Measurements from ENCODE around the gene CCDC182. TPM values are rescaled to one million over a fixed set of nuclear protein-coding genes. Genes with fewer than 3 reads are reported as not detected.

The CCDC182 gene
- polyA plus RNA-seq, 6 donors from 2014 or later, result not detected

DNA sequence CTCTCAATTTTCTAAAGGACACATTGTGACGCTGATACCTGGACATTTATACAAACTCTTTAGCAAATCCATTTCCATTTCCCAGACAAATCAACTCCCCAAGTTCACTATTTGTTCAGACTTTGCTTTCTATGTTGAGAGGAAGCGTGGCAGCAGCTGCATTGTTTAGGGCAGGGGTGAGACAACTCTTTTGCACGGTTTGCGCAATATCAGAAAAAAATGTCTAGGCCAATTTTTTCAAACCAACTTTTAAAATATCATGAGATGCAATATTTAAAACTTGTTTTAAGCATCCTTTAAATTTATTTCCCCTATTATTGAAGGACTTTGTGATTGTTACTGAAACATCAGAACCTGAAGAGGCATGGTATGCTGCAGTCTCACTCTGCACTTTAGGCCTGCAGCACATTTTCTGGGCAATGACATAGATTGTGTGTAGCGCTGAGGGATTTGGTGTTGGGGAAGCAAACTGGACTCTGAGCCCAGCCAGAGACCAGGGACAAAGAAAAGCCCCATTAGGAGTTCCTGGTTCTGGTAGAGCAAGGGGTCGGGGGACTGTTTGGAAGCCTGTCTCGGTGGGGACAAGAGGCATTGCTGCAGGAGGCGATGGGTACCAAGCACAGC is 6.4 kb upstream of the CCDC182 start:
- H3K9me3 Mint-ChIP-seq, result no peaks in the 10 kb centered on the region
- DNase-seq (no peak), ATAC-seq (ENCODE audit: low read depth in 2 of 2) (no peak)
- no peak overlapping the region for H3K4me3 Mint-ChIP-seq
- peaks cover 4 to 19% (median 8%) of the 10 kb centered on the region in 3 donors for H3K27me3 Mint-ChIP-seq
- H3K36me3 Mint-ChIP-seq, result no peaks in the 10 kb centered on the region
- no peak overlapping the region for H3K27ac Mint-ChIP-seq
- H3K4me1 Mint-ChIP-seq, result peaks cover 3 to 7% (median 5%) of the 10 kb centered on the region in 3 donors

DNA sequence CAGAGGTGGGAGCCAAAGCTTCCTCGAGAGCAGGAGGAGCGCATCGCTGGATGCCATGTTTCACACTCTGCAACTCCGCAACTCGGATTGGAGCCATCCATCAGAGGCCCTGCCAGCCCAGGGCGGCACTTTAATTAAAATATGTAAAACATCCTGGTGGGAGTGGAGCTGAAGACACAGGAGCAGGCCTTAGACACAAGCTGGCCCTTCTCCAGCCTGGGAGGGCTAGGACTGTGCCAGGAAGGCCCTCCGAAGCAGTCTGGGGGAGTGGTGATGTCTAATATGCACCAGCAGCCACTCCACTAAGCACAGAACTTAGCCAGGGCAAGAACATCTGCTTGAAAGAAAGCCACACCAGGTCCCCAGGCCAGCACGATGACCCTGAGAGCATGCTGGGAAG is 5.8 kb upstream of the CCDC182 start:
- Mint-ChIP-seq H3K27ac (peak overlapping the region in 1 of 6 donors; percentile 54), H3K4me3 (no peak overlapping the region), H3K36me3 (no peaks in the 10 kb centered on the region), H3K27me3 (peaks cover 4 to 19% (median 8%) of the 10 kb centered on the region in 3 donors), H3K9me3 (no peaks in the 10 kb centered on the region), H3K4me1 (peaks cover 3 to 7% (median 5%) of the 10 kb centered on the region in 3 donors)
- ATAC-seq (ENCODE audit: low read depth in 2 of 2), result no peak
- DNase-seq, result no peak

DNA sequence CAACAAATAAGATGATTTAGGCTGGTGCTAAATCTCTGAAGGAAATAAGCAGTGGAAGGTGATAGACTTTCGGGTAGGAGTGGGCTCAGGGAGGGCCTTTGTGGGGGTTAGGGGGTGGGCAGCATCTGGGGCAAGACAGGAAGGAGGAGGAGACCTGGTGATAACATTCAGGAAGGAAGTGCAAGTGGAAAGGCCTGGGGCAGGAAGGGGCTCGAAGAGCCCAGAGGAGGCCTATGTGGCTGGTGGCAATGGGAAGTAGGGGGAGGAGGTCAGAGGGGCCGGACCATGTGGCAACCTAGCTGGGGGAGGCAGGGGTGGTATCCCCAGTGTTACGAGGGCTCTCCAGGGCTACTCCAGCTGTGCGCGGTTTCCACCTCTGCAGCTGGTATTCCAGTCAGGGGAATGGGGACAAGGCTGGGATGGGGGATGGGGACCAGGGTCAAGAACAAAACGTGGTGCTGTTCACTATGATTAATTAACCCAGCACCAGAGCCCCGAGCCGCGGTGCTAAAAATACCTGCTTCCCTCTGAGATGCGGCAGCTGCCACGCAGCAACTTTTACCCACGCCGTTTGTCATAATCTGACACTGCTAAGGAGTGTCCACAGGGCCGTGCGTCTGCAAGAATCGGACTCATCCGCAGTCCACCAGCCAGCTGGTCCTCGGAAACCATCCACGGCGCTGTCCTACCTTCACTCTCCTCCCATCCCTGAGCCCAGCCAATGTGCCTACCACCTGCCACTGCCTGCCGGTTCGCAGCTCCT is 5.2 kb upstream of the CCDC182 start:
- Mint-ChIP-seq H3K4me1 (peaks cover 3 to 8% (median 8%) of the 10 kb centered on the region in 3 donors), H3K27me3 (peaks cover 4 to 19% (median 8%) of the 10 kb centered on the region in 3 donors), H3K27ac (peak overlapping the region in 1 of 6 donors; percentile 13), H3K36me3 (no peaks in the 10 kb centered on the region), H3K4me3 (no peak overlapping the region), H3K9me3 (no peaks in the 10 kb centered on the region)
- ATAC-seq (ENCODE audit: low read depth in 2 of 2) (no peak), DNase-seq (no peak)

DNA sequence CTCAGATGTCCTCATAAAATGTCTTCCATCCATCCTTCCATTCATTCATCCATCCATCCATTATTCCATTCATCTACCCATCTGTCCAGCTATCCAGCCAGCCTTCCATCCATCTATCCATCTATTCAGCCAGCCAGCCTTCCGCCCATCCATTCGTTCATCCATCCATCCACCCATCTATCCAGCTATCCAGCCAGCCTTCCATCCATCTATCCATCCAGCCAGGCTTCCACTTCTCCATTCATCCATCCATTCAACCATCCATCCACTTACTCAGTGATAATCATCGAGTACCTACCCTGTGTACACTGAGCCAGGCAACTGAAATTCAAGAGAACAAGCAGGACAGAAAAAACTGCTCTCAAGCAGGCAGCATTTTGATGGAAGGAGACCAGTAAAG is 4.6 kb upstream of the CCDC182 start:
- Mint-ChIP-seq H3K4me3 (peak overlapping the region in 1 of 8 donors; percentile 46), H3K9me3 (no peaks in the 10 kb centered on the region), H3K4me1 (peaks cover 3 to 10% (median 9%) of the 10 kb centered on the region in 3 donors), H3K27ac (no peak overlapping the region), H3K27me3 (peaks cover 4 to 19% (median 8%) of the 10 kb centered on the region in 3 donors), H3K36me3 (no peaks in the 10 kb centered on the region)
- DNase-seq (no peak), ATAC-seq (ENCODE audit: low read depth in 2 of 2) (no peak)

DNA sequence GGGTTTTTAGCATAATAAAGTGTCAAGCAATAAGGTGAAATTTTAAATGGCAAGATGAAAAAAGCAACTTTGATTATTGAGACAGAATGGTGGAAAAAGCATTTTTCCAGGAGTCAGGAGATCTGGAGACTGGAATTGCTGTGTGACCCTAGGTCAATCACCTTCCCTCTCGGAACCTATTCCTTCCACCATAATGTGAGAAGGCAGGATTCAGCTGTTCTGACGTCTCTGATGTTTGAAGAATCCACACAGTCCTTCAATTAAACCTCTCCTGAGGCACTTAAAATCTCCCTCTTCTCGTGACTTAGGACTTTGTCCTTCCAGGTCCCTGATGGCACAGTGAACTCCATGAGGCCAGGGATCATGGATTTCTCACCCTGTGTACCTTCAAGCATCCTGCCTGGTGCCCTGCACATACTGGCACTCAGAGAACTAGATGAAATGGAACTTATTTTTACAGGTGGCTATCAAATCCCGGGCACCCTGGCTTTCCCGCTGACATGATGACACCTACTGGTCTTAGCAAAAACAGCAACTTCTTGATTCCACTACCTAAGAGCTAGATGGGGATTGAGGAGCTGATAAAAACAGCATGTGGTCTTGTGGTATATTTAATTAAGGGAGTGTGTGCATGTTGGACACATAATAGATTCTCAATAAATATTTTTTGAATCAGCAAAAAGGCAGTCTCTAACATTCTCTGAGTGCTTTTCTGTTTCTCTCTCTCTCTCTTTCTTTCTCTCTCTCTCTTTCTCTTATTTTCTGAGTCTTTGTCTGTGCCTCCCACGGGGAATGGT is 2.3 kb upstream of the CCDC182 start:
- H3K9me3 Mint-ChIP-seq, result no peaks in the 10 kb centered on the region
- peaks cover 7 to 18% (median 9%) of the 10 kb centered on the region in 3 donors for H3K4me1 Mint-ChIP-seq
- no peaks in the 10 kb centered on the region for H3K36me3 Mint-ChIP-seq
- H3K27me3 Mint-ChIP-seq, result peaks cover 4 to 19% (median 8%) of the 10 kb centered on the region in 3 donors
- peak; percentile 37 for DNase-seq
- peak; percentile 42 to 74 for ATAC-seq (ENCODE audit: low read depth in 2 of 2)
- H3K4me3 Mint-ChIP-seq, result no peak overlapping the region
- H3K27ac Mint-ChIP-seq, result peak overlapping the region in 3 of 6 donors; percentile 4 to 88 (median 38)

DNA sequence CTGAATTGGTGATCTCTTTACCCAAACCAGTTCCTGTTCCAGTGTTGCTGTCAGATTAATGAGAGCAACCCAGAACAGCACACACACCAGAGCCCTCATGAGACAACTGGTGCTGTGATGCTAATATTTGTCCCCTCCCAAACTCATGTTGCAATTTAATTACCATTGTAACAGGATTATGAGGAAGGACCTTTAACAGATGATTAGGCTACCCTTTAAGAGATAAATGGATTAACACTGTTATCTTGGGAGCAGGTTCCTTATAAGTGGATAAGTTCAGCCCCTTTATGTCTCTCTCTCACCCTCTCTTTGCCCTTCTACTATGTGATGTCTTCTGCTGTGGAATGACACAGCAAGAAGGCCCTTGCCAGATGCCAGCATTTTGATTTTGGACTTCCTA is 1.1 kb upstream of the CCDC182 start:
- Mint-ChIP-seq H3K4me1 (peaks cover 7 to 18% (median 9%) of the 10 kb centered on the region in 3 donors), H3K27ac (no peak overlapping the region), H3K9me3 (no peaks in the 10 kb centered on the region), H3K36me3 (no peaks in the 10 kb centered on the region), H3K4me3 (no peak overlapping the region), H3K27me3 (peaks cover 4 to 19% (median 8%) of the 10 kb centered on the region in 3 donors)
- DNase-seq (no peak), ATAC-seq (ENCODE audit: low read depth in 2 of 2) (no peak)

DNA sequence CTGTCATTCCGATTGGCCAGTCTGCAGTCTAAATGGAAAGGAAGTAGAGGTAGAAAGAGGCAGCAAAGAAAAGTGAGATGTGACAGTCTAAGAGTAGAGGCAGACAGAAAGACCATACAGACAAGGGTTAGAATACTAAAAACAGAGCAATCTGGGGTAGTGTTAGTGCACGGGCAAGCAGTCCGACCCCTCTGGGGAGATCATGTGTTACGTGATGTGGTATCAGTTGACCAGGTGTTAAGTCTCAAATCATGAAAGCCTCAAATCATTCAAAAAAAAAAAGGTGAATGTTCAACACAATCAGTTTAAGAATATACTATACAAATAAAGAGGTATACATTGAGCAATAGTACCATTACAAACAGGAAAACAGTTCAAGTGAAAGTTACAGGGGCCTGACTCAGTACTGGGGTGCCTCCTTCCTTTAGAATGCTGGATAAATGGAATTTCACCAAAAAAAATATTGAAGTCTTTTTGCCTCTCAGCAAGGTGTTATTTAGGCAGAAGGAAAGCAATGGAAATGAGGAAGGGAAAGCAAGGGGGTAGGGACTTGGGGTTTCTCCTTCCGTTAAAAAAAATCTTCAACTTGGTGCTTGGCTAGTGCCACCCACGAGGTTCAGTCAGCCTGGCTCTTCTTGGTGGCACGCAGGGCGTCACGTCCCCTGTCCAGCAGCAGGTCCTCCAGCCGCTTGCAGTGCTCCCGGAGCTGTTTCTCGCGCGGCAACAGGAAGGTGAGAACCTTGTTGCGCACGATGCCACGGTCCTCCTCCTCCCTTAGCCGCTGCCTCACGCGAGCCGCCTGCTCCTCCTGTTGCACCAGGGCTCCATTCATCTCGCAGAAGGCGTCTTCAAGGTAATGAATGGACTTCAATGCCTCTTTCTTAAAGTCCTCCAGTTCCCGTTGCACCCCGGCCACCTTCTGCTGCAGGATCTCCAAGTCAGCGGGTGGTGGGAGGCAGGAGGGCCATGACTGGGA is 616 bp downstream of the CCDC182 start:
- Mint-ChIP-seq H3K4me3 (no peak overlapping the region), H3K36me3 (no peaks in the 10 kb centered on the region), H3K27me3 (peaks cover 0 to 12% (median 4%) of the 10 kb centered on the region in 3 donors), H3K9me3 (no peaks in the 10 kb centered on the region), H3K4me1 (peaks cover 9 to 23% (median 13%) of the 10 kb centered on the region in 3 donors), H3K27ac (peak overlapping the region in 1 of 6 donors; percentile 60)
- DNase-seq, result no peak
- peak; percentile 26 to 38 for ATAC-seq (ENCODE audit: low read depth in 2 of 2)

DNA sequence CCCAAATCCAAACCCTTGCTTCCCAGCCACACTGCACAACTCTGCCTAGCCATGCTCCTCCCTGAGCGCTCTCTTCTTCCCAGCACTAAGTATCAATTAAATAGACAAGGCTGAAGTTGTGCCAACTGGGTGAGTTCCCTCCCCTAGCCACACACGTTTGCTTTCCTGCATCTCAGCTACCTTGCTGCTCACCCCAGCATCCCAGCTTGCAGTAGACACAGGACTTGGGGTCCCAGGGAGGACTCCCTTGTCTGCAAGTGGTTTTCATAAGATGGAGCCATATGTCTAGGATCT is 4.9 kb downstream of the CCDC182 start:
- Mint-ChIP-seq H3K27ac (peak overlapping the region in 1 of 6 donors; percentile 48), H3K9me3 (no peaks in the 10 kb centered on the region), H3K27me3 (no peaks in the 10 kb centered on the region), H3K36me3 (no peaks in the 10 kb centered on the region), H3K4me1 (peaks cover 11 to 17% (median 14%) of the 10 kb centered on the region in 3 donors), H3K4me3 (no peak overlapping the region)
- DNase-seq, result no peak
- ATAC-seq (ENCODE audit: low read depth in 2 of 2), result no peak

DNA sequence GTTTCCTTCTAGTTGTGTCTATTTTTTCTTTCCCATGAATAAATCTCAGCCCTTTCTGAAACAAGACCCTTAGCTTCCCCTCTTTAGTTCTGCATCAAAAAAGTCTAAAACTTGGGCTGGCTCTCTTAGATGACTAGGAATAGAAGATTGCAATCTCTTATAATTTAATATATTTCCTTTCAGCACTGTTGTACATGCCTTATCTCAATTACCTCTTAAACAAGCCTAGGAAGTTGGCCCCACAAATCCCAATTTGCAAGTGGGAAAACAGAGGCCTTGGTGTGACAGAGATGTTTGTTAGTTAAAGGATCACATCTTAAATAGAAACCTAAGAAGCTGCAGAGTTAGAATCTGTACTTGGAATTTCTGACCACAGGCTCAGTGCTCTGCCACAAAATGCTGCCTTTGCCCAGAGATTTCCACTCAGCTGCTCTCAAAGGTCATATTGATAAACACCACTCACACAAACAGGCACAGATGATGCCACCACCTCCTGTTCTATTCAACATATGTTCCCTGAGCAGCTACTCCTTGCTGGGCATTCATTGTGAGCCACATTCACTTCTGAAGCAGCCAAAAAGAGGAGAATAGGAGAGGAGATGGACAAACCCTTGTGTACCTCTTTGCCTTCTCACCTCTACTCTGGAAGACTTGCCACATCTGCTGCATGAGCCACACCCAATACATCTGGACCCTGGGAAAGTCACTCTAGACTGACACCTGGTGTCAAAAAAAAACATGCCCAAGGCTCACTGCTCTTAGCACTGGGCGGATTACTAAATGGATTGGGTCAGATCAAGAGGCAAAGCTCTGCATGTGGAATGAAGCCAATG is 5.5 kb downstream of the CCDC182 start:
- Mint-ChIP-seq H3K36me3 (no peaks in the 10 kb centered on the region), H3K4me3 (no peak overlapping the region), H3K27ac (no peak overlapping the region), H3K4me1 (peaks cover 16 to 20% (median 19%) of the 10 kb centered on the region in 3 donors), H3K9me3 (no peaks in the 10 kb centered on the region), H3K27me3 (no peaks in the 10 kb centered on the region)
- ATAC-seq (ENCODE audit: low read depth in 2 of 2) (peak; percentile 42 to 60), DNase-seq (no peak)

DNA sequence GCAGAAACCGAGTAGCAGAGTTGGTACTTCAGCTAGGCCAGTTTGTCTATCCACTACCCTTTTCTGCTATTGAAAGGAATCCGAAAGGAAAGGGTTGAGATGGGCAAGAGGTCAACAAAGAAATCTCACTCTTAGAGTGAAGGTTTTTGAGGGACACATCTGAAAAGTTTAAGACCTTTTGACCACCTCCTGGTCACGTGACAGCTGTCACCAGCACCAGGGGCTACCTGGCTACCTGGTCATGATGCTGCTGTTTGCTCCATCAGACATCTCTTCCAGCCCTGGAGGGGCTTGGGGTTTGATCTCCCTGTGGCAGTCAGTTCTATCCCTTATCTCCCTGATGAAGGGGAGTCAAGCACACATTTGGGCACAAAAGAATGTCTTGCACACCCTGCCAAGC is 7.6 kb downstream of the CCDC182 start:
- ATAC-seq (ENCODE audit: low read depth in 2 of 2), result no peak

DNA sequence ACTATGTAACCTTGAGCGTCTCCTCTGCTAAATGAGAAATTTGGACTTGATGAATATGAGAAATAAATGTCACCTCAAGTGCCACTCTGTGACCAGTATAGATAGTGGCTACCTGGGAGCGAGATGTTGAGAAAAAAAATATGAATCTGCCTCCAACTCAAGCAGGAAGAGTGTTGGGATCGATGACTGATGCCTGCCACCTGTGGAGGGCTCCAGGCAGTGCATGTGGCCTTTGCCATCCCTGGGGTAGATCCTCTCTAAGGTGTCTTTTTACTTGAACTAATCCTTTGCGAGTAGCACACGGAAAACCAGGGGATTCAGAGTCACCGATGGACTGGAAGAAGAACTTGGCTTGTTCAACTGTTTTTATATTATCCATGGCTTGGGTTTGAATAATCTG is 9.4 kb downstream of the CCDC182 start:
- Mint-ChIP-seq H3K4me1 (peaks cover 12 to 26% (median 16%) of the 10 kb centered on the region in 3 donors), H3K4me3 (no peak overlapping the region), H3K27me3 (no peaks in the 10 kb centered on the region), H3K36me3 (no peaks in the 10 kb centered on the region), H3K27ac (peak overlapping the region in 1 of 6 donors; percentile 42), H3K9me3 (no peaks in the 10 kb centered on the region)
- DNase-seq (no peak), ATAC-seq (ENCODE audit: low read depth in 2 of 2) (no peak)

More for the DNA sequence above, 7.6 kb downstream of the CCDC182 start:
- Mint-ChIP-seq H3K9me3 (no peaks in the 10 kb centered on the region), H3K27ac (no peak overlapping the region), H3K4me1 (peaks cover 12 to 19% (median 12%) of the 10 kb centered on the region in 3 donors), H3K27me3 (no peaks in the 10 kb centered on the region), H3K4me3 (no peak overlapping the region), H3K36me3 (no peaks in the 10 kb centered on the region)
- DNase-seq, result no peak

DNA sequence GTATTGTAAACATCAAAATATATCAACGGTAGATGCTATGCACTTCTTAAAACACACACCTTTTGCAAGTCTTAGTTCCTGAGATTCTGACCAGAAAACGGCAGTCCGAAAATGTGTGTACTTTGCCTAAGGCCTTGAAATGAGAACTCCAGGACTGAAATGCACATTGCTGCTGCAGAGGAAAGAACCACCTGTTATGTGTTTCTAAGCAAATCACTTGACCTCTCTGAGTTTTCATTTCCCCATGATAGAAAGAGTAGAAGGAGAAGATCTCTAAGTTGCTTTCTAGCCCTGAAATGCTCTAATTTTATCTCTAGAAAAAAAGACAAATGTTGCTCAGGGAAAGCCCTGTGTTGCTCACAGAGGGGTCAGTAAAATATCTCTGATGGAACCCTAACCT is 9.9 kb downstream of the CCDC182 start:
- Mint-ChIP-seq H3K36me3 (no peaks in the 10 kb centered on the region), H3K27ac (peak overlapping the region in 3 of 6 donors; percentile 28 to 65 (median 59)), H3K4me1 (peaks cover 16 to 29% (median 19%) of the 10 kb centered on the region in 3 donors), H3K27me3 (no peaks in the 10 kb centered on the region), H3K9me3 (no peaks in the 10 kb centered on the region), H3K4me3 (no peak overlapping the region)
- ATAC-seq (ENCODE audit: low read depth in 2 of 2) (no peak), DNase-seq (no peak)

Measured in naive B cell (primary cell).